HepG2 (cell line): ENCODE results near the gene UBE2O. TPM values are rescaled to one million over a fixed set of nuclear protein-coding genes. Genes with fewer than 3 reads are reported as not detected.

ENCODE experiments used
- AFF4 ChIP-seq: sonication (generic); formaldehyde crosslinking; IDR thresholded peaks from 2 replicates; pipeline ENCODE4 v1.4.0; 2020; ENCODE audit warnings: missing genetic modification reagents
- AGO1 ChIP-seq: fragments of 200-400 bp; formaldehyde crosslinking; IDR thresholded peaks from 2 replicates; pipeline ENCODE4 v1.6.1; 2017; ENCODE audit warnings: mild to moderate bottlenecking, low read depth, low read length, moderate library complexity; ENCODE audit not compliant: poor library complexity, severe bottlenecking
- MAZ ChIP-seq, 2 experiments: sonication (generic) in 1 of 2; formaldehyde crosslinking in 1 of 2; IDR thresholded peaks; 2 replicates each; pipeline versions ENCODE4 v1.5.0 to v1.6.1; 2012 to 2020; ENCODE audit warnings: low read depth in 2 of 2, mild to moderate bottlenecking in 2 of 2, borderline replicate concordance in 1 of 2, improper control_type of control experiment in 1 of 2, low read length in 1 of 2, missing genetic modification reagents in 1 of 2, moderate library complexity in 1 of 2
- SMARCC2 ChIP-seq: fragments of 450-650 bp; IDR thresholded peaks from 2 replicates; pipeline ENCODE4 v1.6.1; 2017; ENCODE audit warnings: antibody characterized with exemption, mild to moderate bottlenecking
- TRIM24 ChIP-seq: sonication (generic); formaldehyde crosslinking; IDR thresholded peaks from 2 replicates; pipeline ENCODE4 v1.8.0; 2022; ENCODE audit warnings: mild to moderate bottlenecking, missing genetic modification reagents
- ZBTB10 ChIP-seq: sonication (generic); formaldehyde crosslinking; IDR thresholded peaks from 2 replicates; pipeline ENCODE4 v1.4.0; 2020; ENCODE audit warnings: missing genetic modification reagents, borderline replicate concordance
- ZNF160 ChIP-seq: sonication (generic); formaldehyde crosslinking; IDR thresholded peaks from 2 replicates; pipeline ENCODE4 v1.8.0; 2022; ENCODE audit warnings: mild to moderate bottlenecking, inconsistent platforms, missing genetic modification reagents
- ZNF281 ChIP-seq: sonication (generic); formaldehyde crosslinking; IDR thresholded peaks from 2 replicates; pipeline ENCODE4 v1.4.0; 2020; ENCODE audit warnings: missing genetic modification reagents, borderline replicate concordance
- ZNF407 ChIP-seq: sonication (generic); formaldehyde crosslinking; IDR thresholded peaks from one replicate; pipeline ENCODE4 v1.5.1; 2020; ENCODE audit warnings: mild to moderate bottlenecking, missing genetic modification reagents; ENCODE audit errors: not compliant biosample characterization
- ZNF431 ChIP-seq: sonication (generic); formaldehyde crosslinking; IDR thresholded peaks from 2 replicates; pipeline ENCODE4 v1.9.0; 2022; ENCODE audit warnings: missing genetic modification reagents, low read depth, mild to moderate bottlenecking, borderline replicate concordance
- polyA plus RNA-seq, 8 experiments: library from polyadenylated mRNA; depleted of rRNA in 3 of 8; stranded (reverse) in 7 of 8; unstranded in 1 of 8; fragments of >200 nt; fragmentation: Illumina TruSeq in 4 of 8; extraction: Trizol in 4 of 8; gene quantifications; 2 replicates each; pipeline versions ENCODE4 v1.2.1 to v1.2.3, GENCODE V29; 2011 to 2016; ENCODE audit warnings: low read depth in 4 of 8, missing spikeins in 1 of 8, mixed read lengths in 1 of 8; ENCODE audit not compliant: insufficient read depth in 1 of 8
- total RNA-seq, 5 experiments: library from RNA; depleted of rRNA; stranded (reverse); fragments of >200 nt; fragmentation: Illumina TruSeq; extraction: Trizol; gene quantifications; 2 replicates each; pipeline ENCODE4 v1.2.3, GENCODE V29; 2016; ENCODE audit warnings: low read depth in 1 of 5

Gene UBE2O
- total and polyA plus RNA-seq, 2 of the 13 experiments (the other 11 are each of a cell fraction or from before 2014, with no cell fraction given): 21.5 to 23.5 TPM

GRCh38 chr17:76390003-76390421, 62.9 kb downstream of the UBE2O start (continued):
- TF ChIP-seq TRIM24 (CRISPR knock-in tag): 0 out of 2 replicates have a peak, but pooled peaks have one; percentile 44
- TF ChIP-seq AFF4 (CRISPR knock-in tag): no peak
- no peak for TF ChIP-seq ZNF407 (CRISPR knock-in tag)
- TF ChIP-seq ZNF160 (CRISPR knock-in tag): no peak
- TF ChIP-seq MAZ (IDR thresholded peaks at IDR 0.05; ENCODE audit: borderline replicate concordance, low read depth, low read length): 0 out of 2 replicates have a peak, but pooled peaks have one; percentile 34
- no peak for TF ChIP-seq MAZ (CRISPR knock-in tag; IDR thresholded peaks at IDR 0.05; ENCODE audit: low read depth)
- TF ChIP-seq SMARCC2: no peak
- peak; percentile 89; the same call in 1 of the 2 replicates for TF ChIP-seq ZNF281
- no peak for TF ChIP-seq ZNF431 (CRISPR knock-in tag)
- peak; percentile 45 for TF ChIP-seq AGO1
- TF ChIP-seq ZBTB10 (CRISPR knock-in tag): no peak
